ENCODE results near the gene PDHA2.

DNA sequence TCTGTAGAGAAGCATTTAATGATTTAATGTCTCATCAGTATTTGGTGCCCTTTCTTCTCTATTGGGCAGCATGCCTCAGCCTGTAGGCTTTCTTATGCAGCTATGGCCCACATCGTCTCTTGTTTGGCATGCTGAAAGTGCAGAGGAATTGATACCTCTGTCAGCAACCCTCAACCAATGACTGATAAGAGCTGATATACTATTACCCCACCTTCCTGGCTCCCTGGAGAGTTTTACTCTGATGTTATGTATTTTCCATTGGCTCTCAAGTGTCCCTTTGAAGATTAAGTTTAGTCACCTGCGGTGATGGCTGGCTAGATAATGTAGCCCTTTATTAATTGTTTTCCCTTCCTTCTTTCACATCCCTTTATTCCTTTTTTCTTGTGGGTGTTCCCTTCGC is 41.2 kb upstream of the PDHA2 start:
- no peak for TF ChIP-seq YY1 (IDR thresholded peaks at IDR 0.05; ENCODE audit: insufficient read depth, insufficient read length)
- TF ChIP-seq ZNF274 (IDR thresholded peaks at IDR 0.05; ENCODE audit: low read depth, low read length): no peak
